Measurements from ENCODE around the gene RPL18A.

RPL18A gene

DNA sequence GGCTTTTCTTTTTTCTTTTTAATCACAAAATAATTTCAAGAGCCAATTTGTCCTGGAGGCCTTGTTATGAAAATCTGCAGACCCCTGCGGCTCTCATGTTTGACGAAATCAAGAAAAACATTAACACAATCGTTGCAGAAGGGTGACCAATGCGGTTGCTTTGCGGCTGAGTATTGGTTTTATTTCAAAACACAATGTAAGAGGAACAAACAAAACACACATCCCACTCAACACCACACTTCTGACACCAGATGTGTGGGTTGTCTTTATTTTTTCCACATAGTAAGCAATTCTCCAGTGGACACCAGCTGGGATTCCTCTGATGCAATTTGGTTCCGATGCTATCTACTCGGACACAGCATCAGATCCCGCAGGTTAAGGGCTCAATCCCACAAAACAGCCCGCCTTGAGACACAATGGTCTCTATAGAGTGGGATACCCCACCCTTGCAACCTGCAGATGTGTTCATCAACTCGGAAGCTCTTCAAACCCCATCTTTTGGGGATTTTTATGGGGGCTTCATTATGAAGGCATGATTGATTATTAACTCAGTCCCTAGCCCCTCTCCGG, 51.2 kb downstream of the RPL18A start:
- DNase-seq (ENCODE audit: extremely low read depth, low read depth): no peak
- no peak overlapping the region for H3K4me3 ChIP-seq (replicated peaks; ENCODE audit: low read depth, low read length)
- TF ChIP-seq, protein P1, sequence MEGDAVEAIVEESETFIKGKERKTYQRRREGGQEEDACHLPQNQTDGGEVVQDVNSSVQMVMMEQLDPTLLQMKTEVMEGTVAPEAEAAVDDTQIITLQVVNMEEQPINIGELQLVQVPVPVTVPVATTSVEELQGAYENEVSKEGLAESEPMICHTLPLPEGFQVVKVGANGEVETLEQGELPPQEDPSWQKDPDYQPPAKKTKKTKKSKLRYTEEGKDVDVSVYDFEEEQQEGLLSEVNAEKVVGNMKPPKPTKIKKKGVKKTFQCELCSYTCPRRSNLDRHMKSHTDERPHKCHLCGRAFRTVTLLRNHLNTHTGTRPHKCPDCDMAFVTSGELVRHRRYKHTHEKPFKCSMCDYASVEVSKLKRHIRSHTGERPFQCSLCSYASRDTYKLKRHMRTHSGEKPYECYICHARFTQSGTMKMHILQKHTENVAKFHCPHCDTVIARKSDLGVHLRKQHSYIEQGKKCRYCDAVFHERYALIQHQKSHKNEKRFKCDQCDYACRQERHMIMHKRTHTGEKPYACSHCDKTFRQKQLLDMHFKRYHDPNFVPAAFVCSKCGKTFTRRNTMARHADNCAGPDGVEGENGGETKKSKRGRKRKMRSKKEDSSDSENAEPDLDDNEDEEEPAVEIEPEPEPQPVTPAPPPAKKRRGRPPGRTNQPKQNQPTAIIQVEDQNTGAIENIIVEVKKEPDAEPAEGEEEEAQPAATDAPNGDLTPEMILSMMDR (IDR thresholded peaks at IDR 0.05; ENCODE audit: low read depth, low read length, missing control alignments): no peak

Measured in HFF-Myc (cell line).